GM12873 (cell line): ENCODE data around the gene EHD2.

Experiments used
- TF ChIP-seq, protein P1 (sequence below): IDR thresholded peaks from 2 replicates; pipeline ENCODE4 v1.5.1; 2012; ENCODE audit warnings: low read depth, mild to moderate bottlenecking, moderate library complexity, low read length, control low read depth; ENCODE audit not compliant: insufficient read depth; ENCODE audit errors: missing control alignments

The EHD2 gene

GRCh38 chr19:47757617-47758442, 44.6 kb downstream of the EHD2 start:
- TF ChIP-seq, protein P1, sequence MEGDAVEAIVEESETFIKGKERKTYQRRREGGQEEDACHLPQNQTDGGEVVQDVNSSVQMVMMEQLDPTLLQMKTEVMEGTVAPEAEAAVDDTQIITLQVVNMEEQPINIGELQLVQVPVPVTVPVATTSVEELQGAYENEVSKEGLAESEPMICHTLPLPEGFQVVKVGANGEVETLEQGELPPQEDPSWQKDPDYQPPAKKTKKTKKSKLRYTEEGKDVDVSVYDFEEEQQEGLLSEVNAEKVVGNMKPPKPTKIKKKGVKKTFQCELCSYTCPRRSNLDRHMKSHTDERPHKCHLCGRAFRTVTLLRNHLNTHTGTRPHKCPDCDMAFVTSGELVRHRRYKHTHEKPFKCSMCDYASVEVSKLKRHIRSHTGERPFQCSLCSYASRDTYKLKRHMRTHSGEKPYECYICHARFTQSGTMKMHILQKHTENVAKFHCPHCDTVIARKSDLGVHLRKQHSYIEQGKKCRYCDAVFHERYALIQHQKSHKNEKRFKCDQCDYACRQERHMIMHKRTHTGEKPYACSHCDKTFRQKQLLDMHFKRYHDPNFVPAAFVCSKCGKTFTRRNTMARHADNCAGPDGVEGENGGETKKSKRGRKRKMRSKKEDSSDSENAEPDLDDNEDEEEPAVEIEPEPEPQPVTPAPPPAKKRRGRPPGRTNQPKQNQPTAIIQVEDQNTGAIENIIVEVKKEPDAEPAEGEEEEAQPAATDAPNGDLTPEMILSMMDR: no peak

DNA sequence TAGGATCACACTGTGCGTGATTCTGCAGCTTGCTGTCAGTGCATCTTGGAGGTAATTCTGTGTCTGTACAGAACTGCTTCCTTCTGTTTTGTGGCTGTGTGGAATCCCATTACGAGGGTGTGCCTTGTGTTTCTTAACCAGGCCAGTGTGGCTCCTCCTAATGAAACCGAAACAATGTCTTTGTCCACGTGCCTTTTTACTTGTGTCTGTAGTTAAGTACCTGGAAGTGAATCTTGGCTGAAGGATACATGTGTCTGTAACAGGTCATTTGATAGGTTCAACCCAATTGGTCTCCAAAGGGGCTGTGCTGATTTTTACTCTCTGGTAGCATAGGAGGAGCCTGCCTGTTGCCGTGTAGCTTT, 45.2 kb downstream of the EHD2 start:
- TF ChIP-seq, protein P1: no peak

DNA sequence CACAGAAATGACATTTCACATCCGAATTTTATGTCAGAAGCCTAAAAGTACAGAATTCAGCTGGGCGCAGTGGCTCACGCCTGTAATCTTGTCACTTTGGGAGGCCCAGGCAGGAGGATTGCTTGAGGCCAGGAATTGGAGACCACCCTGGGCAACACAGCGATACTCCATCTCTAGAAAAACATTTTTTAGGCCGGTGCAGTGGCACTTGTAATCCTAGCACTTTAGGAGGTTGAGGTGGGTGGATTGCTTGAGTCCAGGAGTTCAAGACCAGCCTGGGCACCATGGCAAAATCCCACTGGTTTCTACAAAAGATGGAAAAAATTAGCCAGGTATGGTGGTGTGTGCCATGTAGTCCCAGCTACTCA, 47.4 kb downstream of the EHD2 start:
- TF ChIP-seq, protein P1: no peak

GRCh38 chr19:47761566-47761965, 48.3 kb downstream of the EHD2 start:
- TF ChIP-seq, protein P1: no peak

DNA sequence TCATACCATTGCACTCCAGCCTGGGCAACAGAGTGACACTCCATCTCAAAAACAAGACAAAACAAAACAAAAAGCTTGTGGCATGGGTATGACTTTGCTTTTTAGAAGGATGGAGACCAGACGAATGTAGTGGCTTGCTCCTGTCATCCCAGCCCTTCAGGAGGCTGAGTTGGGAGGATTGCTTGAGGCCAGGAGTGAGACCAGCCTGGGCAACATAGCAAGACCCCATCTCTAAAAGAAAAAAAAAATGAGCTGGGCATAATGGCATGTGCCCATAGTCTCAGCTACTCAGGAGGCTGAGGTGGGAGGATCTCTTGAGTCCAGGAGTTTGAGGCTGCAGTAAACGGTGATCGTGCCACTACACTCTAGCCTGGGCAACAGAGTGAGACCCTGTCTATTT, 48.9 kb downstream of the EHD2 start:
- TF ChIP-seq, protein P1: no peak

- TF ChIP-seq, protein P1: no peak
Measured at GRCh38 chr19:47762615-47763308, 49.5 kb downstream of the EHD2 start.

- TF ChIP-seq, protein P1: peak; percentile 87
Measured at GRCh38 chr19:47765523-47766358, 52.5 kb downstream of the EHD2 start.
